ENCODE data around the gene FIGNL1.

FIGNL1 gene

DNA sequence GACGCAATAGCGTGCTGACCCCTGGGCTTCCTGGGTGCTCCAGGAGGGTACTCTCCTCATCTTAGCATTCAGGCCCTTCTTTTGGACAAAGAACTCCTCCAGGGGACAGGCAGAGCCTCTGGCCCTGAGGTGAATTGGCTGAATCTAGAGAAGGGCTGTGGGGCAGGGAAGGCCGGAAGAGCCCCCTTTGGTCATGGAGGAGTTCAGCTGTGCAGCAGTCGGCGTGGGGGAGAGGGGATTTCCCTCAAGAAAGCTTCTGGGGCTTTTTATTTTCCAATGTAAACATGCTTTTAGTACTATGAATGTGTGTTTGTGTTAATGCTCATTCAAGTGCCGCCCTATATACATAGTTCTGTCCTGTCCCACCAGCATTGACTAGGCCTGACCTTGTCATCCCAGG, 38.8 kb downstream of the FIGNL1 start:
- no peaks in the 10 kb centered on the region for H3K9me3 ChIP-seq (ENCODE audit: control insufficient read depth, insufficient read depth, low read length)
- H3K36me3 ChIP-seq (ENCODE audit: insufficient read depth, low read length): no peaks in the 10 kb centered on the region
- H3K9ac ChIP-seq (ENCODE audit: low read depth, low read length): no peak overlapping the region
- H3K4me1 ChIP-seq (ENCODE audit: insufficient read depth, low read length): peaks cover 3% of the 10 kb centered on the region; the same call in 1 of the 2 replicates

DNA sequence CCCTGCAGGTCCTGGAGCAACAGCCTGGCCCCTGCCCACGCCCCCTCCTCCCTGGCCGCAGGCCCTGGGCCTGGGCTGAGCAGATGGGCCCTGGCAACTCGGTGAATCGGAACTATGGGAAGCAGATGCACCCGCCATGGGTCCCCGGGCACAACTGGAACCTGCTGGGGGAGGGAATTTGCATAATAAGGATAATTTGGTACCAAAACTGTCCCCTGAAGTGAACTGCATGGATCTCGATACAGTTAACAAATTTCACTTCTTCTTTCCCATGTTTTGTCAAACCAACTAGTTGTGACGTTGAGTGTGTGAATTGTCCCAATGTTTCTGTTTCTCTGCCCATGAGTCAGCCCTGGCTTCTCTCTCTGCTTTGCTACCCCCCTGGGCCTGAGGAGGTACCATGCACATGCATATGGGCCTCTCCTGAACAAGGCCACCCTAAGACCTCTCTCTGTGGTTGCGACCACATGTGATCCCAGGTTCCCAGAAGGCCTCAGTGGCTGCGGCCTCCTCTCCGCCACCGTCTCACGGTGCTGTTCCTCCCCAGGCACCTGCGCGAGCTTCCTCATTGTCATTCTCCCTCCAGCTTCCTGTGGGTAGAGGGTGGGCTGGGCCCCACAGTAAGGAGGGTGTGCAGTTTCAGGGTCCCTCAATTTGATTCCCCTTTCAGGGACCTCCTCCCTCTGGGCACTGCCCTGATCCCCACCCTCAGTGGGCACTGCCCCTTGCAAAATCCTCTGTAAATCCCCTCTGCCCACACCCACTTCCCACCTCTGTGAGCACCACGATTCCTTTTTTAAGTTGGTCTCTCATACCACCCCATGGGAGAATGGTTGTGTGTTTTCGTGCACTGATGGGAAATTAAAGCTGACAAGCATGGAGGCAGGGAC, 40.0 kb downstream of the FIGNL1 start:
- Histone ChIP-seq H3K4me1 (ENCODE audit: insufficient read depth, low read length) (no peaks in the 10 kb centered on the region), H3K36me3 (ENCODE audit: insufficient read depth, low read length) (no peaks in the 10 kb centered on the region), H3K9me3 (ENCODE audit: control insufficient read depth, insufficient read depth, low read length) (no peaks in the 10 kb centered on the region), H3K9ac (ENCODE audit: low read depth, low read length) (no peak overlapping the region)

DNA sequence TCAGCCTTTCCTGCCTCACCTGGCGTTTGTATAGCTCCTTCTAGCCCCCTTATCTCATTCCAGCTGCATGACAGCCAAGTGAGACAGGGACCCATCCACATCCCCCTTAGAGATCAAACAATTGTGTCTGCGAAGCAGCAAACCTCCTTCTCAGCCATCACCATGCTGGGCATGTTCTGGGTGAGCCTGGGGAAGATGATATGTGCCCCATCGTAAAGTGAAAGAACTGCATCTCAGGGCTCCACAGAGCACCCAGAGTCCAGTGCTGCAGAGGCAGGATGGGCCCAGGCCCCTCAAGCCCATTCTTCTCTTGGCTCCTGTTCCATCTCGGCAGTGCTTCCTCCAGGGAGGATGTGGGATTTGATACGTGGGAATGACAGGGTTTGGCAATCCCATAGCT, 43.2 kb downstream of the FIGNL1 start:
- H3K4me1 ChIP-seq (ENCODE audit: insufficient read depth, low read length): no peaks in the 10 kb centered on the region
- no peaks in the 10 kb centered on the region for H3K9me3 ChIP-seq (ENCODE audit: control insufficient read depth, insufficient read depth, low read length)
- H3K36me3 ChIP-seq (ENCODE audit: insufficient read depth, low read length): no peaks in the 10 kb centered on the region
- no peak overlapping the region for H3K9ac ChIP-seq (ENCODE audit: low read depth, low read length)

DNA sequence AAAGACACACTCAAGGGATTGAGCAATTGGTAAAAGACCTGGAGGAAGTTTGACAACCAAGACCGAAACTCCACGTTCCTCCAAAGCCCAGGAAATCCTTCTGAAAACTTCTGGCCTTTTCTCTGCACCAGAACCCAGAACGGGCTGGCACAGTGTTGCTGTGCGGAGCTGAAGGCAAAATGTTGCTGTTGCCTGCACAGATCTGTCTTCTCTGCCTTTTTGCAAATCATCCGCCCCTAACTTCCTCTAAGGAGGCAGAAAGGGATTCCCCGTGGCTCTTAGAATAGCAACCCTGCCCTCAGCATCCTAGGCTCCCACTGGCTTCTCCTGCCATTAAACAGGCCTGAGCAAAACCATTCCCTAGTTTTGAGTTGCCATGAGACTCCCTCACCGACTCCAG, 44.9 kb downstream of the FIGNL1 start:
- Histone ChIP-seq H3K36me3 (ENCODE audit: insufficient read depth, low read length) (no peaks in the 10 kb centered on the region), H3K9me3 (ENCODE audit: control insufficient read depth, insufficient read depth, low read length) (no peaks in the 10 kb centered on the region), H3K9ac (ENCODE audit: low read depth, low read length) (no peak overlapping the region), H3K4me1 (ENCODE audit: insufficient read depth, low read length) (no peaks in the 10 kb centered on the region)

DNA sequence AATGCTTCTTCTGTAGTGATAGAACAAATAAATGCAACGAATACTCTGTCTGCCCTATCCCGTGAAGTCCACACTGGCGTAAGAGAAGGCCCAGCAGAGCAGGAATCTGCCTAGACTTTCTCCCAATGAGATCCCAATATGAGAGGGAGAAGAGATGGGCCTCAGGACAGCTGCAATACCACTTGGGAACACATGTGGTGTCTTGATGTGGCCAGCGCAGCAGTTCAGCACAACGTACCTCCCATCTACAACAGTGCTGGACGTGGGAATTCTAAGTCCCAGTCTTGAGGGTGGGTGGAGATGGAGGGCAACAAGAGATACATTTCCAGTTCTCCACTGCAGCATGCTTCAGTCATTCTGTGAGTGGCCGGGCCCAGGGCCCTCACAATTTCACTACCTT, 45.8 kb downstream of the FIGNL1 start:
- Histone ChIP-seq H3K9ac (ENCODE audit: low read depth, low read length) (no peak overlapping the region), H3K36me3 (ENCODE audit: insufficient read depth, low read length) (no peaks in the 10 kb centered on the region), H3K9me3 (ENCODE audit: control insufficient read depth, insufficient read depth, low read length) (no peaks in the 10 kb centered on the region), H3K4me1 (ENCODE audit: insufficient read depth, low read length) (no peaks in the 10 kb centered on the region)

DNA sequence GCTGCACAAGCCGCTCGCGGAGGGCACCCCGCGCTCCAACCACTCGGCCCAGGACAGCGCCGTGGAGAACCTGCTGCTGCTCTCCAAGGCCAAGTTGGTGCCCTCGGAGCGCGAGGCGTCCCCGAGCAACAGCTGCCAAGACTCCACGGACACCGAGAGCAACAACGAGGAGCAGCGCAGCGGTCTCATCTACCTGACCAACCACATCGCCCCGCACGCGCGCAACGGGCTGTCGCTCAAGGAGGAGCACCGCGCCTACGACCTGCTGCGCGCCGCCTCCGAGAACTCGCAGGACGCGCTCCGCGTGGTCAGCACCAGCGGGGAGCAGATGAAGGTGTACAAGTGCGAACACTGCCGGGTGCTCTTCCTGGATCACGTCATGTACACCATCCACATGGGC, 50.0 kb downstream of the FIGNL1 start:
- Histone ChIP-seq H3K4me1 (ENCODE audit: insufficient read depth, low read length) (no peaks in the 10 kb centered on the region), H3K36me3 (ENCODE audit: insufficient read depth, low read length) (no peaks in the 10 kb centered on the region), H3K9ac (ENCODE audit: low read depth, low read length) (no peak overlapping the region), H3K9me3 (ENCODE audit: control insufficient read depth, insufficient read depth, low read length) (no peaks in the 10 kb centered on the region)

DNA sequence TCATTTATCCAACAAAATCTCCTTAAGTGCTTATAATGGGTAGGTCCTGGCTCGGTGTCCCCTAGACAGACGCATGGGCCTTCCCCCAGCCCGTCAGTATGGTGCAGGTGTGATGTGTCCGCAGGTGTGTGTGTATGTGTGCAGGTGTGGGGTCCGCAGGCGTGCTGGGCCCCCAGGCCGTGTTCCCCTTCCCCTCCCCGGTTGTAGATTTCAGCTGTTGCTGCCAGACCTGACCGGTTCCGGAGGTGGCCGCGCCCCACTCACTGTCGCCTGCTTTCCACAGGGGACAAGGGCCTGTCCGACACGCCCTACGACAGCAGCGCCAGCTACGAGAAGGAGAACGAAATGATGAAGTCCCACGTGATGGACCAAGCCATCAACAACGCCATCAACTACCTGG, 50.5 kb downstream of the FIGNL1 start:
- H3K9me3 ChIP-seq (ENCODE audit: control insufficient read depth, insufficient read depth, low read length): no peaks in the 10 kb centered on the region
- H3K9ac ChIP-seq (ENCODE audit: low read depth, low read length): no peak overlapping the region
- no peaks in the 10 kb centered on the region for H3K4me1 ChIP-seq (ENCODE audit: insufficient read depth, low read length)
- H3K36me3 ChIP-seq (ENCODE audit: insufficient read depth, low read length): no peaks in the 10 kb centered on the region

DNA sequence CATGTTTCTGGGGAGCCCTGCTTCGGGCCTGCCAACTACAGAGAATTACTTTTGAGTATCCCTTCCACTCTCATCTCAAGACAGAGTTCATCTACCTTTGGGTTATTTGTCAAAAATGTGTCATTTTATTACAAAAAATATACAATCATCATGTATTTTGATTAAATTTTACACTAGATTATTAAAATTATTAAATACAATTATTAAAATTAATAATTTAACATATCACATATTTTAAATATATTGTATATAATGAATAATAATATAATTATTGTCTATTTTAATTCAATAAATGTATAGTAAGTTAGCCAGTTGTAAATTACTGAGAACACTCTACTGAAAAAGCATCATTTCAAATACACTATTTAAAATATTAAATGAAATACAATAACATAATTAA, 50.9 kb downstream of the FIGNL1 start:
- Histone ChIP-seq H3K4me1 (ENCODE audit: insufficient read depth, low read length) (no peaks in the 10 kb centered on the region), H3K9ac (ENCODE audit: low read depth, low read length) (no peak overlapping the region), H3K9me3 (ENCODE audit: control insufficient read depth, insufficient read depth, low read length) (no peaks in the 10 kb centered on the region), H3K36me3 (ENCODE audit: insufficient read depth, low read length) (no peaks in the 10 kb centered on the region)

DNA sequence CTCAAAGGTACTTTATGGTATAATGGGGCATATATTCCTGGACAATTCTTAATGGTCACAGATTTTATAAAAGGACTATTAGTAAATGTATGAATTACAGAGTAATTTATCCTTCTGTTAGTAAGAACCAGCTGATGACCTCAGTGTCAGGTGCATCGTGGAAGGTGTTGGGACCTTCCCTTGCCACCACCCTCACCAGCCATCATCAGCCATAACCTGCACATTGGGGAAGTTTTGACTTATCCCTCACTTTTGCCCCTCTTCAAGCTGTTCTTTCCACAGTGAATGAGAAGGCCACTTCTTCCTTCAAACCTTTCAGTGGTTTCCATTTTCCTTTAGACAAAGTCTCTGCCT, 52.2 kb downstream of the FIGNL1 start:
- H3K9me3 ChIP-seq (ENCODE audit: control insufficient read depth, insufficient read depth, low read length): no peaks in the 10 kb centered on the region
- H3K4me1 ChIP-seq (ENCODE audit: insufficient read depth, low read length): no peaks in the 10 kb centered on the region
- no peaks in the 10 kb centered on the region for H3K36me3 ChIP-seq (ENCODE audit: insufficient read depth, low read length)
- no peak overlapping the region for H3K9ac ChIP-seq (ENCODE audit: low read depth, low read length)

DNA sequence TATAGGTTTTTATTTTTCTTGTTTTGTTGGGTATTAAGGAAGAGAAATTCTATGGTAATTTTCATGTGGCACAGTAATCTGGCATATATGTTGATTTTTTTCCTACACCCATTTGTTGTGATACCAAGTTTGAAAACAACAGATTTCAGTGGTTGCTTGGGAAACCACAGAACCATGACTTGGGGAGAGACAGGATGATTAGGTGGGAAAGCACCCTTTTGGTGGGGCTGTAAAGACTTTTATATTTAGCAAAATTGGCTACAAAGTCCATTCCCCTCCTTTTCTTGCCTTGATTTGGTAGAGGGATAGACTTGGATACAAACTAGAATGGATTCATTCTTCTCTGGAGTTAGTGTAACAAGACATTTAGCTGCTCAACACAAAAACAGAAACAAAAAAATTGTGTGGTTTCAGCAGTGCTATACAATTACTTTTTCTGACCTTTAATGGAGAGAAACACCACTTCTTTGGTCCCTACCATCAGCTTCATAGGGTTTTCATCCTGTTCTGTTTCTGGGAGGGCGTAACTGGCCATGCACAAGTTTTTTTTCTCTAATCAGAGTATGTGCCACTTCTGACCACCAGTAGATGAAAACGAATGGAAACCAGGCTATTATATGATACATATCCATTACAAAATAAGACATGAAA, 52.7 kb downstream of the FIGNL1 start:
- Histone ChIP-seq H3K9ac (ENCODE audit: low read depth, low read length) (no peak overlapping the region), H3K4me1 (ENCODE audit: insufficient read depth, low read length) (no peaks in the 10 kb centered on the region), H3K36me3 (ENCODE audit: insufficient read depth, low read length) (no peaks in the 10 kb centered on the region), H3K9me3 (ENCODE audit: control insufficient read depth, insufficient read depth, low read length) (no peaks in the 10 kb centered on the region)

DNA sequence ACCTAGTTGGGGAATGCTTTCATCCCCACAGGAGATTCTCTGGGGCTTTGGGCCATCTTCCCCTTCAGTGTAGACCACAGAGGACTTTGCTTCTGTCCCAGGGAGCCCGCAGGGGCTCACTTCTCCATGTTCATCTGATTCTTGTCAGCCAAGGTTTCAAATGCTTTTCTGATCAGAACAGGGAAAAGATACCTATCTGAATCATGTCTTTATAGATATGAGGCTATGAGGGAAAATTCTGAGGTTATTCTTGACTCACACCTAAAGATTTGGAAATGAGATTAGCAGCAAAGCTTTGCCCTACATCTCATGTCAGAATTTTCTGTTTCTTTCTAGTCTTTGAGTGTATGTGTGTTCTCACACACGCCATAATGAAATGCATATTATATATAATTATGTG, 53.3 kb downstream of the FIGNL1 start:
- no peaks in the 10 kb centered on the region for H3K9me3 ChIP-seq (ENCODE audit: control insufficient read depth, insufficient read depth, low read length)
- no peaks in the 10 kb centered on the region for H3K4me1 ChIP-seq (ENCODE audit: insufficient read depth, low read length)
- no peak overlapping the region for H3K9ac ChIP-seq (ENCODE audit: low read depth, low read length)
- H3K36me3 ChIP-seq (ENCODE audit: insufficient read depth, low read length): no peaks in the 10 kb centered on the region

DNA sequence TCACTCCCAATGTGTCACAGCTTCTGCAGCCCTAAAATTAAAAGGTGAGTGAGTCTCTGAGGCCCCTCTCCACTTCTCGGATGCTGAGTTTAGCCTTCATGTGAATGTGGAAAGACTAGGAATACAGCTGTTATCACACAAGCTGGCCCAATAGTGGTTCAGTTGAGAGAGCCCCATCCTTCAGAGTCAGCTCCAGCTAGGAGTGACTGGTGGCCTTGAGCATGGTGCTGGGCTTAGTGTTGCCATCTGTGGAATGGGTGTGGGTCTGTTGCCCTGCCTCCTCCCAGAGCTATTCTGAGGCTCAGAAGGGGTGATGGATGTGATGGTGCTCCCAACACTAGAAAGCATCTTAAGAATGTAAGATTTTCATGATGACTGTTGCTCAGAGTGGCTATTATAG, 55.8 kb downstream of the FIGNL1 start:
- Histone ChIP-seq H3K4me1 (ENCODE audit: insufficient read depth, low read length) (no peaks in the 10 kb centered on the region), H3K9me3 (ENCODE audit: control insufficient read depth, insufficient read depth, low read length) (no peaks in the 10 kb centered on the region), H3K36me3 (ENCODE audit: insufficient read depth, low read length) (no peaks in the 10 kb centered on the region)

More for the DNA sequence above, 55.8 kb downstream of the FIGNL1 start:
- no peak overlapping the region for H3K9ac ChIP-seq (ENCODE audit: low read depth, low read length)
